C4-2B (cell line): Measurements from ENCODE around the gene PPP1R11.

ENCODE experiments used
- ZFX ChIP-seq: fragments of 450-650 bp; IDR thresholded peaks from 2 replicates; pipeline ENCODE4 v1.6.1; 2017
- TF ChIP-seq, protein P1 (sequence below): fragments of 450-650 bp; conservative IDR thresholded peaks from 2 replicates; pipeline ENCODE4 v1.5.1; 2017; ENCODE audit warnings: mild to moderate bottlenecking

- TF ChIP-seq, protein P1, sequence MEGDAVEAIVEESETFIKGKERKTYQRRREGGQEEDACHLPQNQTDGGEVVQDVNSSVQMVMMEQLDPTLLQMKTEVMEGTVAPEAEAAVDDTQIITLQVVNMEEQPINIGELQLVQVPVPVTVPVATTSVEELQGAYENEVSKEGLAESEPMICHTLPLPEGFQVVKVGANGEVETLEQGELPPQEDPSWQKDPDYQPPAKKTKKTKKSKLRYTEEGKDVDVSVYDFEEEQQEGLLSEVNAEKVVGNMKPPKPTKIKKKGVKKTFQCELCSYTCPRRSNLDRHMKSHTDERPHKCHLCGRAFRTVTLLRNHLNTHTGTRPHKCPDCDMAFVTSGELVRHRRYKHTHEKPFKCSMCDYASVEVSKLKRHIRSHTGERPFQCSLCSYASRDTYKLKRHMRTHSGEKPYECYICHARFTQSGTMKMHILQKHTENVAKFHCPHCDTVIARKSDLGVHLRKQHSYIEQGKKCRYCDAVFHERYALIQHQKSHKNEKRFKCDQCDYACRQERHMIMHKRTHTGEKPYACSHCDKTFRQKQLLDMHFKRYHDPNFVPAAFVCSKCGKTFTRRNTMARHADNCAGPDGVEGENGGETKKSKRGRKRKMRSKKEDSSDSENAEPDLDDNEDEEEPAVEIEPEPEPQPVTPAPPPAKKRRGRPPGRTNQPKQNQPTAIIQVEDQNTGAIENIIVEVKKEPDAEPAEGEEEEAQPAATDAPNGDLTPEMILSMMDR, result no peak
- TF ChIP-seq ZFX, result no peak
Observed at GRCh38 chr6:30071858-30072257, 4.9 kb downstream of the PPP1R11 start.
